CD14-positive monocyte (primary cell): ENCODE measurements around the gene BCL10. TPM values are rescaled to one million over a fixed set of nuclear protein-coding genes. Genes with fewer than 3 reads are reported as not detected.

ENCODE experiments used
- DNase-seq, 3 donors: peaks; one replicate each; pipeline ENCODE4 v3.0.0-alpha.2; 2011 to 2022
- H2AFZ ChIP-seq: 2 replicates; pipeline ENCODE4 v1.6.0; 2012; ENCODE audit warnings: mild to moderate bottlenecking, low read depth, low read length, inconsistent platforms; ENCODE audit not compliant: insufficient read depth, poor library complexity, severe bottlenecking
- H3K27ac ChIP-seq, 2 donors: 1 replicate in 1 of 2; 2 replicates in 1 of 2; pipeline ENCODE4 v1.5.1; 2012 to 2013; ENCODE audit warnings: low read length in 2 of 2, control low read depth in 1 of 2, inconsistent platforms in 1 of 2, low read depth in 1 of 2, mild to moderate bottlenecking in 1 of 2
- H3K27me3 ChIP-seq, 2 donors: one replicate each; pipeline versions ENCODE4 v1.6.0 to v1.6.1; 2011 to 2013; ENCODE audit warnings: low read length in 2 of 2; ENCODE audit not compliant: control insufficient read depth in 2 of 2, insufficient read depth in 2 of 2
- H3K36me3 ChIP-seq, 2 donors: replicated peaks in 1 of 2; 1 replicate in 1 of 2; 2 replicates in 1 of 2; pipeline versions ENCODE4 v1.5.1 to v1.6.1; 2012 to 2013; ENCODE audit warnings: low read length in 2 of 2, control low read depth in 1 of 2, inconsistent platforms in 1 of 2, mild to moderate bottlenecking in 1 of 2; ENCODE audit not compliant: insufficient read depth in 2 of 2, control insufficient read depth in 1 of 2
- H3K4me1 ChIP-seq, 2 donors: 1 replicate in 1 of 2; 2 replicates in 1 of 2; pipeline versions ENCODE4 v1.5.1 to v1.6.1; 2012 to 2013; ENCODE audit warnings: low read length in 2 of 2, control low read depth in 1 of 2, inconsistent platforms in 1 of 2, mild to moderate bottlenecking in 1 of 2, moderate library complexity in 1 of 2; ENCODE audit not compliant: insufficient read depth in 2 of 2, control insufficient read depth in 1 of 2
- H3K4me2 ChIP-seq: replicated peaks from 2 replicates; pipeline ENCODE3; 2012; ENCODE audit warnings: low read length, moderate library complexity, mild to moderate bottlenecking; ENCODE audit not compliant: poor library complexity, severe bottlenecking; ENCODE audit errors: extremely low read depth
- H3K4me3 ChIP-seq, 3 experiments: fragments of 200-600 bp in 1 of 3; sonication (generic) in 1 of 3; replicated peaks in 1 of 3; 1 replicate in 2 of 3; 2 replicates in 1 of 3; pipeline ENCODE4 v1.5.1; 2011 to 2013; ENCODE audit warnings: low read length in 3 of 3, mild to moderate bottlenecking in 3 of 3, control low read depth in 2 of 3, low read depth in 2 of 3, inconsistent platforms in 1 of 3, moderate library complexity in 1 of 3
- H3K79me2 ChIP-seq: 2 replicates; pipeline ENCODE4 v1.6.0; 2012; ENCODE audit warnings: mild to moderate bottlenecking, control low read depth, inconsistent platforms, low read length, moderate library complexity; ENCODE audit not compliant: insufficient read depth
- H3K9ac ChIP-seq: 2 replicates; pipeline ENCODE4 v1.6.0; 2017; ENCODE audit warnings: low read length, mild to moderate bottlenecking; ENCODE audit not compliant: insufficient read depth, poor library complexity, severe bottlenecking
- H3K9me3 ChIP-seq, 2 donors: replicated peaks in 1 of 2; 1 replicate in 1 of 2; 2 replicates in 1 of 2; pipeline versions ENCODE4 v1.5.1 to v1.6.1; 2012 to 2013; ENCODE audit warnings: low read length in 2 of 2, control low read depth in 1 of 2; ENCODE audit not compliant: control insufficient read depth in 1 of 2, insufficient read depth in 1 of 2
- H4K20me1 ChIP-seq: 2 replicates; pipeline ENCODE4 v1.6.0; 2012; ENCODE audit warnings: mild to moderate bottlenecking, low read length, control low read depth, moderate library complexity; ENCODE audit not compliant: insufficient read depth
- H3K27ac Mint-ChIP-seq, 7 donors: one replicate each; pipeline ENCODE4 v1.8.0; 2020; ENCODE audit warnings: mild to moderate bottlenecking in 7 of 7, mixed read lengths in 7 of 7, moderate library complexity in 6 of 7, inconsistent platforms in 2 of 7
- H3K27me3 Mint-ChIP-seq, 3 donors: one replicate each; pipeline ENCODE4 v1.8.0; 2021 to 2022; ENCODE audit warnings: low read depth in 3 of 3, mild to moderate bottlenecking in 3 of 3, mixed read lengths in 3 of 3, moderate library complexity in 3 of 3, inconsistent platforms in 1 of 3
- H3K36me3 Mint-ChIP-seq, 2 donors: one replicate each; pipeline ENCODE4 v1.8.0; 2020; ENCODE audit warnings: mixed read lengths in 2 of 2, inconsistent platforms in 1 of 2, mild to moderate bottlenecking in 1 of 2
- H3K4me1 Mint-ChIP-seq: one replicate; pipeline ENCODE4 v1.8.0; 2020; ENCODE audit warnings: mild to moderate bottlenecking, mixed read lengths
- H3K4me3 Mint-ChIP-seq, 2 donors: one replicate each; pipeline ENCODE4 v1.8.0; 2020; ENCODE audit warnings: mild to moderate bottlenecking in 2 of 2, mixed read lengths in 2 of 2, moderate library complexity in 1 of 2
- H3K9me3 Mint-ChIP-seq, 7 donors: one replicate each; pipeline ENCODE4 v1.8.0; 2020 to 2022; ENCODE audit warnings: mixed read lengths in 7 of 7, mild to moderate bottlenecking in 6 of 7, moderate library complexity in 6 of 7, inconsistent platforms in 2 of 7
- CTCF ChIP-seq: fragments of 200-600 bp; IDR thresholded peaks from one replicate; pipeline ENCODE4 v1.8.0; 2022; ENCODE audit warnings: antibody characterized with exemption, mild to moderate bottlenecking
- whole genome bisulfite sequencing: methylation state at CpG from one replicate; pipeline ENCODE4 v1.1.5; 2013; ENCODE audit warnings: missing lambda C conversion rate; ENCODE audit not compliant: insufficient coverage; 5-methylcytosine and 5-hydroxymethylcytosine counted together
- intact Hi-C, 2 donors: fragments of 100-400 bp; cut with micrococcal nuclease; formaldehyde crosslinking; loops; one replicate each; pipeline versions ENCODE4 v1.15.0 to v1.15.1; 2023
- polyA plus RNA-seq, 3 donors: library from polyadenylated mRNA; depleted of rRNA in 1 of 3; unstranded in 2 of 3; stranded (reverse) in 1 of 3; fragments of 300-500 nt in 2 of 3; fragments of >200 nt in 1 of 3; fragmentation: Illumina TruSeq in 2 of 3; gene quantifications; 1 replicate in 2 of 3; 2 replicates in 1 of 3; pipeline ENCODE4 v1.2.3, GENCODE V29; 2012 to 2021

The BCL10 gene
- polyA plus RNA-seq, 3 donors: 22.7 to 27.9 (median 26.9) TPM

- H2AFZ ChIP-seq: no peak overlapping the region
Measured at GRCh38 chr1:85314726-85315125, 38.3 kb upstream of the BCL10 start.

GRCh38 chr1:85313888-85314696, 37.7 kb upstream of the BCL10 start:
- Histone ChIP-seq H3K79me2 (no peaks in the 10 kb centered on the region), H3K4me3 (no peak overlapping the region), H2AFZ (no peak overlapping the region), H3K27ac (no peak overlapping the region), H3K4me1 (no peaks in the 10 kb centered on the region), H3K9ac (no peak overlapping the region), H3K4me2 (no peak overlapping the region), H4K20me1 (no peaks in the 10 kb centered on the region), H3K9me3 (no peaks in the 10 kb centered on the region), H3K27me3 (peaks cover 5 to 14% of the 10 kb centered on the region in 2 donors), H3K36me3 (no peaks in the 10 kb centered on the region)
- TF ChIP-seq CTCF: no peak
- H3K4me1 Mint-ChIP-seq: no peaks in the 10 kb centered on the region
- intact Hi-C loops: no loop called here
- peaks cover 9 to 35% (median 22%) of the 10 kb centered on the region in 3 donors for H3K27me3 Mint-ChIP-seq
- H3K4me3 Mint-ChIP-seq: no peak overlapping the region
- no peaks in the 10 kb centered on the region for H3K36me3 Mint-ChIP-seq
- no peaks in the 10 kb centered on the region for H3K9me3 Mint-ChIP-seq
- H3K27ac Mint-ChIP-seq: peak overlapping the region in 1 of 7 donors; percentile 21
- WGBS: 60% methylated on average over 1 of the region's 3 CpGs
- no peak for DNase-seq

More at GRCh38 chr1:85314726-85315125, 38.3 kb upstream of the BCL10 start:
- H3K4me3 Mint-ChIP-seq: no peak overlapping the region
- Histone ChIP-seq H3K79me2 (no peaks in the 10 kb centered on the region), H3K4me1 (no peaks in the 10 kb centered on the region), H3K9ac (no peak overlapping the region), H3K9me3 (no peaks in the 10 kb centered on the region), H3K36me3 (no peaks in the 10 kb centered on the region), H3K4me3 (no peak overlapping the region), H3K27me3 (peaks cover 3 to 8% of the 10 kb centered on the region in 2 donors), H3K27ac (no peak overlapping the region), H4K20me1 (no peaks in the 10 kb centered on the region), H3K4me2 (no peak overlapping the region)
- intact Hi-C loops: no loop called here
- H3K27ac Mint-ChIP-seq: no peak overlapping the region
- DNase-seq: no peak
- no peak for TF ChIP-seq CTCF
- H3K36me3 Mint-ChIP-seq: no peaks in the 10 kb centered on the region
- no peaks in the 10 kb centered on the region for H3K4me1 Mint-ChIP-seq
- H3K27me3 Mint-ChIP-seq: peaks cover 6 to 33% (median 19%) of the 10 kb centered on the region in 3 donors
- no peaks in the 10 kb centered on the region for H3K9me3 Mint-ChIP-seq
